H4 (cell line): ENCODE results near the gene ANKRD33. TPM values are rescaled to one million over a fixed set of nuclear protein-coding genes. Genes with fewer than 3 reads are reported as not detected.
A peak's percentile ranks its signal among the peaks of the same experiment; 100 is the strongest.

Experiments used
- DNase-seq: peaks from one replicate; pipeline ENCODE4 v3.0.0-alpha.2; 2015; ENCODE audit warnings: low spot score
- total RNA-seq: library from RNA; depleted of rRNA; stranded (reverse); fragments of >200 nt; shearing (Covaris generic); gene quantifications from 2 replicates; pipeline ENCODE4 v1.2.3, GENCODE V29; 2014

The ANKRD33 gene
- total RNA-seq, 1 experiment from 2014 or later: not detected

GRCh38 chr12:51917746-51918453, 30.0 kb downstream of the ANKRD33 start:
- DNase-seq: no peak

GRCh38 chr12:51920046-51920445, 32.1 kb downstream of the ANKRD33 start:
- no peak for DNase-seq

GRCh38 chr12:51921017-51921725, 33.3 kb downstream of the ANKRD33 start:
- no peak for DNase-seq

DNA sequence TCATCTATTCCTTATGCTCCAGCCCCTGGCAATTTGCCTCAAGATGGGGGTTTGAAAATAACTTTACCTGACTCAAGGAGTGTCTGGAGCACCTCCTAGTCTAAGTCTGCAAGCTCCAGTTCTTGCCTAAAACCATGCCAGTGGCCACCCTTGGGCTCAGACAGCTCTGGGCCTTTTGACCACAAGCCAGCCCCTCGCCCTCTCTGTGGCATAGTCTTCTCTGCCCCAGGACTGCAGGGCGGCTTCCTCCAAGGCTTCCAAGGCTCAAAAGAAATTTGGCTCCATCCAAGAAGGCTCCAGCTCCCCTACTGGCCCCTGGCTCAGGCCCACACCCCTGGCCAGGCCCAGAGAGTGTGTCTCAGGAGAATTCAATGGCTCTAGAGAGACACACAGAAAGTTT, 34.2 kb downstream of the ANKRD33 start:
- DNase-seq: no peak

GRCh38 chr12:51922762-51923505, 35.0 kb downstream of the ANKRD33 start:
- DNase-seq: peak; percentile 43

- DNase-seq: no peak
Observed at GRCh38 chr12:51923506-51924365, 35.8 kb downstream of the ANKRD33 start.

GRCh38 chr12:51924551-51925319, 36.8 kb downstream of the ANKRD33 start:
- DNase-seq: no peak

DNA sequence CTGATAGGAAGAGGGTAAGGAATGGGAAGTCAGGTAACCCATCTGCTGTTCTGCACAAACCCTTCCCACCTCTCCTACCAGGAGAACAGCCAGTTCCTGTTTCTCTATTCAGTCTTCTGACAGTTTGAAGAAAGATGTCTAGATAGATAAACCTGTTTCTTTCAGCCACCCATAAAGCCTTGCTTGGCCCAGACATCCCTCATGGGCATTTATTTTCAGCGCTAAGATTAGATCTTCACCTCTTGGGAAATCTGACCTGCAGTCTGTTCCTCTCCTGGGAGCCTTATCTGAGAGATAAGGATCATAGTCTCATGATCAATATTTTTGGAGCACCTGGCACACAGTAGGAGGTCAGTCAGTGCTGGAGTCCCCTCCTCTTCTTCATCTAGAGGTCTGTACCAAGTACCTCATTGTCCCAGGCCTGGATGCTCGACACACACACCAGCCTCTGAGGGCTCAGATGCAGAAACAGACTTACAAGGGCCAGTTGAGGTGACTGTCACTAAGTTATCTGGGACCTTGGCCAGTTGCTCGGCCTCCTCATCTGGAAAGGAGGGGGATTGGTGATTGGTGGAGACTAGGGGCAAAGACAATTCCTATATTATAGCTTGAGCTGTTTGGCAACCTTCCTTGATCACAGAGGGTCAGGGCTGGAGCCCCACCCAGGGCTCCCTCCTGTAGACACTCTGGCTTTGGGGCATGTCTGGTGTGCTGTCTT, 37.6 kb downstream of the ANKRD33 start:
- DNase-seq: no peak

DNA sequence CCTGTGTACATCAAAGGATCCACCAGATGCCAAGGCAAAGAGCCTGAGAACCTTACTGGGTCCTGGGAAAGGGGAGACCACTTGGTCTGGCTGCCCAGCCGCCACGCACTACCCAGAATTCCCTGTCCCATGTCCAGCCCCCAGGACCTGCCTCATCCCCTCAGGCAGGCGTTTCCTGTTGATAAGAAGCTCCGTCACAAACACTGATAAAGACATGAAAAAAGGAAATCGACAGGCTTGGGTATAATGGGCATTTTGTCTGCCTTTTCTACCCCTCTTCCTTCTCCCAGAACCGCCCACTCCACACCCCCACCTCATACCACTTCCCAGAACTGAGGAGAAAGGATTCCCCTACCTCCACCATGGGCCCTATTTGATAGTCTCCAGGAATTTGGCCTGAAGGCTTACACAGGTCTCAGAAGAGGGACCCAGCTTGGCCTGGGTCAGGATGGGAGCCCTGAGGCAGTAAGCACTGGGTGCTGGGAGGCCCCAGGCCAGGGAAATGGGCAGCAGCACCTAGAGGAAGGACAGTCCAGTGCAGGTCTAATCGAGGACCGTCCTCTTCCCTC, 38.2 kb downstream of the ANKRD33 start:
- DNase-seq: no peak

- DNase-seq: no peak
Observed at GRCh38 chr12:51926718-51927117, 38.8 kb downstream of the ANKRD33 start.

DNA sequence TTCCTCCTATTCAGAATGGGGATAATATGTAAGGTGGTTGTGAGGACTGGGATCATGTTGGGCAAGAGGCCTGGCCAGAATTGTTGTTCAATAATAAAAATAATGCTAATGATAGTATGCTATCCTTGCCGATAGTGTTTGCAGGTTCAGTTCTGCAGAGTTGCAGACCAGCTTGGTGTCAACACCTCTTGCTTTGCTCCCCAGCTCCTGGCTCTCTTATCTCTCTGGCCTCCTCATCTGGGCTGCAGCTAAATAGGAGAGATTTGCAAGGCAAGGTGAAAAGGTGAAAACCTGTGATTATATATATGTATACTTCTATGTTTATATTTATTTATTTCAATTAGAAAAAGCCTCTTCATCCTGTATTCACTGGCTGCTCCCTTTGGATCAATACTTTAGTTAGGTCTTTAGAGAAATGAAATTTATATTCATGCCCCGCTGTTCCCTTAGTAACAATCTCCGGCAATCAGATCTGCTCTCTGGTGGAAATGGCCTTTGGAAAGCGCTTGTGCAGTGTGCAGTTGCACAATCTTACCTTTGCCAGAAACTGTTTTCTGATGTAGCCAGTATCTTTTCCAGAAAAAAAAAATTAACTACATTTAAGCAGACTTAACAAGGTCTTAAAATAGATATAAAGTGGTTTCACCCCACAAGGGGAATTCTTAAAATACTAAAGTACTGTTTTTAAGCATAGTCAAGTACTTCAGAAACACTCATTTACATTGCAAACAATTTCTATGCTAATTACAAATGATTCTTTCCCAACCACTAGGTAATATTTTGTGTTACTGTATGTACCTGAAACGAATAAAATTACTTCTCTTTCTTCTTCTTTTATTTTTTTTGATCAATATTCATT, 44.5 kb downstream of the ANKRD33 start:
- no peak for DNase-seq

DNA sequence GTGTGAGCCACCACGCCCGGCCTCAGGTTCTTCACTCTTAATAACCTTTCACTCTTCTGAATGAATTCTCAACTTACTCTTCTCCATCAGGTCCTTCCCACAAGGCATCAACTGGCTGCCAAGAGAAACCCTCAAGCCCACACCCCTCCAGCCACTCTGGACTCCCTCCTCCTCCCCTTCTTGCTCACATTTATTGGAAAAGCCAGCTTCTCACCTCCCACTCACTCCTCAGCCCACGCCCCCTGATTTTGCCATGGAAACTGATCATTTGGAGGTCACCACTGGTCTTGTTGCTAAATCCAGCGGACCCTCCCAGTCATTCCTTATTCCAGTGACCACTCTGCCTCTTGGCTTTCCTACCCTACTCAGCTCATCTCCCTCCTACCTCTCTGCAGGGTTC, 46.2 kb downstream of the ANKRD33 start:
- no peak for DNase-seq

GRCh38 chr12:51937926-51938325, 50.0 kb downstream of the ANKRD33 start:
- no peak for DNase-seq

GRCh38 chr12:51938726-51939125, 50.8 kb downstream of the ANKRD33 start:
- DNase-seq: no peak

DNA sequence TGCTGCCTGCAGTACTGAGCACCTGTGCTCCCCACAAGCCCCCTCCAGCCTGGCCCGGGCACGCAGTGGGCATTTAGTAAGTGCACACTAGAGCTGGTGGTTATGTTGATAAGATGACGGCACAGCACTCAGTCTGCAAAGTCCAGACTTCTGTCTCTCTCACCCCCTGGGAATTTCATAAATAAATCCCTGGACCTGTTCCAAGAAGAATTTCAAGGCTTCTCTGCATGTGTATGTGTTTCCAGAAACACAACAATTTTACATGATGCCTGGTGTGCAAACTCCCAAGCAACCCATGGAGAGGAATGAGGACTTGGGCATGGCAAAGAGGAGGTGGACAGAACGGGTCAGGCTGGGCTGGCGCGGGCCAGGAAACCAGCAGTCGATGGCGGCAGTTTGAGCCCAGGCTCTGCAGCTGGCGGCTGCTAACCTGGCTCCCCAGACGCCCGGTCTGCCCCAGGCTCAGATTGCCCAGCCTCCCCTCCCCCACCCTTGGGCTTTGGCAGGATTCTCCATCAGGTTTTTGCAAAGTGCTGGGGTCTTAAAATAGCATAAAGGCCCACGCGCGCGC, 53.2 kb downstream of the ANKRD33 start:
- DNase-seq: no peak
